ENCODE data around the gene MKRN2.
"Not testable (repeated sequence)": the region's sequence is repeated elsewhere in the genome, so short reads cannot be mapped to it uniquely, and the experiment has no call there.

The MKRN2 gene

GRCh38 chr3:12591456-12591855, 34.6 kb downstream of the MKRN2 start:
- no peak for FAIRE-seq

- no peak for FAIRE-seq
These were observed 35.3 kb downstream of the MKRN2 start for GRCh38 chr3:12591997-12592715.

GRCh38 chr3:12593473-12593872, 36.6 kb downstream of the MKRN2 start:
- no peak for FAIRE-seq

GRCh38 chr3:12598890-12599289, 42.0 kb downstream of the MKRN2 start:
- FAIRE-seq: no peak

GRCh38 chr3:12601072-12601471, 44.2 kb downstream of the MKRN2 start:
- FAIRE-seq: no peak

- FAIRE-seq: no peak
These were observed 47.1 kb downstream of the MKRN2 start for GRCh38 chr3:12603969-12604368.

GRCh38 chr3:12608376-12608775, 51.5 kb downstream of the MKRN2 start:
- FAIRE-seq: no peak

- FAIRE-seq: no peak
These were observed 54.2 kb downstream of the MKRN2 start for GRCh38 chr3:12611117-12611516.

- no peak for FAIRE-seq
These were observed 55.8 kb downstream of the MKRN2 start for GRCh38 chr3:12612514-12613226.

- FAIRE-seq: no peak
These were observed 56.4 kb downstream of the MKRN2 start for GRCh38 chr3:12613250-12613649.

- FAIRE-seq: no peak
These were observed 58.4 kb downstream of the MKRN2 start for GRCh38 chr3:12615266-12615665.

- no peak for FAIRE-seq
These were observed 61.5 kb downstream of the MKRN2 start for GRCh38 chr3:12618426-12618825.

GRCh38 chr3:12620305-12620704, 63.4 kb downstream of the MKRN2 start:
- FAIRE-seq: no peak

GRCh38 chr3:12620729-12621128, 63.8 kb downstream of the MKRN2 start:
- FAIRE-seq: no peak

GRCh38 chr3:12622335-12622734, 65.4 kb downstream of the MKRN2 start:
- FAIRE-seq: no peak

- no peak for FAIRE-seq
These were observed 67.2 kb downstream of the MKRN2 start for GRCh38 chr3:12624056-12624455.

GRCh38 chr3:12624964-12625363, 68.1 kb downstream of the MKRN2 start:
- not testable (repeated sequence) for FAIRE-seq

GRCh38 chr3:12627370-12627769, 70.5 kb downstream of the MKRN2 start:
- no peak for FAIRE-seq

- FAIRE-seq: no peak
These were observed 71.9 kb downstream of the MKRN2 start for GRCh38 chr3:12628813-12629212.

GRCh38 chr3:12629560-12629959, 72.7 kb downstream of the MKRN2 start:
- no peak for FAIRE-seq

GRCh38 chr3:12630292-12630691, 73.4 kb downstream of the MKRN2 start:
- FAIRE-seq: no peak

- FAIRE-seq: not testable (repeated sequence)
These were observed 74.0 kb downstream of the MKRN2 start for GRCh38 chr3:12630843-12631242.

GRCh38 chr3:12632523-12632922, 75.6 kb downstream of the MKRN2 start:
- FAIRE-seq: no peak

- no peak for FAIRE-seq
These were observed 76.2 kb downstream of the MKRN2 start for GRCh38 chr3:12633108-12633507.
